ENCODE data around the gene ZNF670.

- TF ChIP-seq, protein P1, sequence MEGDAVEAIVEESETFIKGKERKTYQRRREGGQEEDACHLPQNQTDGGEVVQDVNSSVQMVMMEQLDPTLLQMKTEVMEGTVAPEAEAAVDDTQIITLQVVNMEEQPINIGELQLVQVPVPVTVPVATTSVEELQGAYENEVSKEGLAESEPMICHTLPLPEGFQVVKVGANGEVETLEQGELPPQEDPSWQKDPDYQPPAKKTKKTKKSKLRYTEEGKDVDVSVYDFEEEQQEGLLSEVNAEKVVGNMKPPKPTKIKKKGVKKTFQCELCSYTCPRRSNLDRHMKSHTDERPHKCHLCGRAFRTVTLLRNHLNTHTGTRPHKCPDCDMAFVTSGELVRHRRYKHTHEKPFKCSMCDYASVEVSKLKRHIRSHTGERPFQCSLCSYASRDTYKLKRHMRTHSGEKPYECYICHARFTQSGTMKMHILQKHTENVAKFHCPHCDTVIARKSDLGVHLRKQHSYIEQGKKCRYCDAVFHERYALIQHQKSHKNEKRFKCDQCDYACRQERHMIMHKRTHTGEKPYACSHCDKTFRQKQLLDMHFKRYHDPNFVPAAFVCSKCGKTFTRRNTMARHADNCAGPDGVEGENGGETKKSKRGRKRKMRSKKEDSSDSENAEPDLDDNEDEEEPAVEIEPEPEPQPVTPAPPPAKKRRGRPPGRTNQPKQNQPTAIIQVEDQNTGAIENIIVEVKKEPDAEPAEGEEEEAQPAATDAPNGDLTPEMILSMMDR (IDR thresholded peaks at IDR 0.05), result no peak
- no peak for TF ChIP-seq POLR2A (IDR thresholded peaks at IDR 0.05)
These were observed 6.2 kb upstream of the ZNF670 start for GRCh38 chr1:247084771-247085170.

Data from uterus (tissue), 2 donors.